Loucy (cell line): Measurements from ENCODE around the gene DUSP7.

Source experiments
- CTCF ChIP-seq: fragments of 200-600 bp; sonication (generic); conservative IDR thresholded peaks from 2 replicates; pipeline ENCODE4 v1.5.1; 2014; ENCODE audit warnings: mild to moderate bottlenecking, antibody characterized with exemption, low read length
- EZH2phosphoT487 ChIP-seq: fragments of 200-600 bp; IDR thresholded peaks from 2 replicates; pipeline ENCODE4 v1.6.1; 2018; ENCODE audit warnings: antibody characterized with exemption, mild to moderate bottlenecking, moderate library complexity, borderline replicate concordance

- TF ChIP-seq CTCF (no peak), EZH2phosphoT487 (no peak)
These were observed 32.3 kb upstream of the DUSP7 start for GRCh38 chr3:52088445-52089367.
